Keratinocyte (primary cell): ENCODE results near the gene UFD1. TPM values are rescaled to one million over a fixed set of nuclear protein-coding genes. Genes with fewer than 3 reads are reported as not detected.

Source experiments
- DNase-seq: peaks from one replicate; pipeline ENCODE4 v3.0.0-alpha.2; 2011; ENCODE audit warnings: low read depth, missing footprints, low spot score
- FAIRE-seq: peaks from 2 replicates; lab custom pipeline; 2011; peaks lifted over from hg19 to GRCh38; lab: Jason Lieb, UNC
- H2AFZ ChIP-seq: 2 replicates; pipeline ENCODE4 v1.6.0; 2012; ENCODE audit warnings: low read length, control low read depth, inconsistent platforms; ENCODE audit not compliant: control insufficient read depth
- H3K27ac ChIP-seq: 2 replicates; pipeline ENCODE4 v1.5.1; 2011; ENCODE audit warnings: low read length; ENCODE audit not compliant: control insufficient read depth, insufficient read depth
- H3K27me3 ChIP-seq: 3 replicates; pipeline ENCODE4 v1.6.0; 2011; ENCODE audit warnings: low read length; ENCODE audit not compliant: control insufficient read depth, insufficient read depth; ENCODE audit errors: extremely low read depth
- H3K36me3 ChIP-seq, 2 experiments: 2 replicates in 1 of 2; 3 replicates in 1 of 2; pipeline ENCODE4 v1.5.1; 2011; ENCODE audit warnings: low read length in 2 of 2, mild to moderate bottlenecking in 1 of 2; ENCODE audit not compliant: control insufficient read depth in 2 of 2, insufficient read depth in 2 of 2; ENCODE audit errors: extremely low read depth in 1 of 2
- H3K4me1 ChIP-seq: 3 replicates; pipeline ENCODE4 v1.5.1; 2011; ENCODE audit warnings: low read length; ENCODE audit not compliant: control insufficient read depth, insufficient read depth; ENCODE audit errors: extremely low read depth
- H3K4me2 ChIP-seq: 3 replicates; pipeline ENCODE4 v1.6.0; 2011; ENCODE audit warnings: low read depth, low read length; ENCODE audit not compliant: control insufficient read depth, insufficient read depth; ENCODE audit errors: extremely low read depth
- H3K4me3 ChIP-seq, 3 experiments: fragments of 200-600 bp in 1 of 3; sonication (generic) in 1 of 3; 2 replicates in 2 of 3; 3 replicates in 1 of 3; pipeline ENCODE4 v1.5.1; 2011 to 2016; ENCODE audit warnings: low read length in 3 of 3, mild to moderate bottlenecking in 3 of 3, control low read depth in 2 of 3, inconsistent platforms in 1 of 3, low read depth in 1 of 3, mixed read lengths in 1 of 3, mixed run types in 1 of 3, moderate library complexity in 1 of 3; ENCODE audit not compliant: control insufficient read depth in 2 of 3, insufficient read depth in 2 of 3; ENCODE audit errors: extremely low read depth in 1 of 3
- H3K79me2 ChIP-seq: 2 replicates; pipeline ENCODE4 v1.6.0; 2012; ENCODE audit warnings: low read length; ENCODE audit not compliant: control insufficient read depth, insufficient read depth
- H3K9ac ChIP-seq: 3 replicates; pipeline ENCODE4 v1.6.0; 2011; ENCODE audit warnings: low read length; ENCODE audit not compliant: control insufficient read depth, insufficient read depth; ENCODE audit errors: extremely low read depth
- H3K9me1 ChIP-seq: 3 replicates; pipeline ENCODE4 v1.6.0; 2011; ENCODE audit warnings: low read length; ENCODE audit not compliant: control insufficient read depth, insufficient read depth; ENCODE audit errors: extremely low read depth
- H3K9me3 ChIP-seq: 2 replicates; pipeline ENCODE4 v1.5.1; 2012; ENCODE audit warnings: low read depth, low read length; ENCODE audit not compliant: control insufficient read depth
- H4K20me1 ChIP-seq: 3 replicates; pipeline ENCODE4 v1.6.0; 2011; ENCODE audit warnings: low read length; ENCODE audit not compliant: control insufficient read depth, insufficient read depth; ENCODE audit errors: extremely low read depth
- CTCF ChIP-seq, 3 experiments: IDR thresholded peaks in 1 of 3; conservative IDR thresholded peaks in 1 of 3; optimal IDR thresholded peaks in 1 of 3; 2 replicates in 2 of 3; 3 replicates in 1 of 3; pipeline versions ENCODE3 to v1.5.1; 2011; ENCODE audit warnings: low read length in 3 of 3, mild to moderate bottlenecking in 3 of 3, moderate library complexity in 2 of 3, control low read depth in 1 of 3, inconsistent platforms in 1 of 3; ENCODE audit not compliant: insufficient read depth in 2 of 3; ENCODE audit errors: extremely low read depth in 1 of 3
- EZH2 ChIP-seq: IDR thresholded peaks from one replicate; pipeline ENCODE4 v1.6.1; 2012; ENCODE audit warnings: inconsistent platforms, mild to moderate bottlenecking, low read length, moderate library complexity
- dilution Hi-C: fragments of 300-500 bp; cut with MboI; formaldehyde crosslinking; loops from one replicate; pipeline ENCODE4 v1.7.0; 2020; ENCODE audit warnings: low sequenced_read_pairs; ENCODE audit not compliant: extremely low pct_ligation_motif_present
- polyA plus RNA-seq, 5 experiments: library from polyadenylated mRNA; depleted of rRNA in 3 of 5; stranded (reverse) in 3 of 5; stranded (forward) in 1 of 5; unstranded in 1 of 5; fragments of >200 nt; gene quantifications; 1 replicate in 1 of 5; 2 replicates in 3 of 5; 3 replicates in 1 of 5; pipeline versions ENCODE4 v1.2.1 to v1.2.3, GENCODE V29; 2011 to 2012; ENCODE audit warnings: missing spikeins in 2 of 5, low read depth in 1 of 5, low replicate concordance in 1 of 5

UFD1 gene
- polyA plus RNA-seq, 1 donor (not counting 4 experiments of a cell fraction or from before 2014, with no cell fraction given), result 145 TPM

DNA sequence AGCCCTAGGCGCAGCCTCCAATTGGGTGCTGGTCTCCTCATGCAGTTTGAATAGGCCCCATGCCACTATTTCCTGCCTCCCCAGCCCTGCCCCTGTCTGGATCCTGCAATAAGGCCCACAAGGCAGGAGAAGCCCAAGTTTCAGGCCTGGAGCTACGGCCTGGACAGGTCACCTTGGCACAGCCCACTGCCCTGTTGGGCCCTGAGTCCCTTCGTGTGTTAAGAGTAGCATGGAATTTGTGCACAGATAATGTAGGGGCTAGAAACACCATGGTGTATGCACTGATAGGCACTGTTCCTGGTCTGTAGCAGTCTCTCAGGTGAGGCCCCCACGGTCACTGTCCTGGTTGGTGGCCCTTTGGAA is 20.9 kb upstream of the UFD1 start:
- Histone ChIP-seq H3K9me3 (no peaks in the 10 kb centered on the region), H3K4me3 (no peak overlapping the region), H3K9ac (no peak overlapping the region), H2AFZ (no peak overlapping the region), H3K27ac (no peak overlapping the region), H3K36me3 (peaks cover 0 to 2% of the 10 kb centered on the region in 2 experiments), H3K27me3 (no peaks in the 10 kb centered on the region), H3K4me2 (no peak overlapping the region), H3K79me2 (no peaks in the 10 kb centered on the region), H4K20me1 (no peaks in the 10 kb centered on the region), H3K4me1 (no peaks in the 10 kb centered on the region), H3K9me1 (no peaks in the 10 kb centered on the region)
- FAIRE-seq, result no peak
- dilution Hi-C loops, result no loop called here
- no peak for TF ChIP-seq CTCF (optimal IDR thresholded peaks at IDR 0.05 in 1 of 3, IDR thresholded peaks at IDR 0.05 in 1 of 3, conservative IDR thresholded peaks at IDR 0.05 in 1 of 3; ENCODE audit: extremely low read depth in 1 of 3, insufficient read depth in 2 of 3, low read length in 3 of 3)
- no peak for TF ChIP-seq EZH2
- DNase-seq, result no peak

DNA sequence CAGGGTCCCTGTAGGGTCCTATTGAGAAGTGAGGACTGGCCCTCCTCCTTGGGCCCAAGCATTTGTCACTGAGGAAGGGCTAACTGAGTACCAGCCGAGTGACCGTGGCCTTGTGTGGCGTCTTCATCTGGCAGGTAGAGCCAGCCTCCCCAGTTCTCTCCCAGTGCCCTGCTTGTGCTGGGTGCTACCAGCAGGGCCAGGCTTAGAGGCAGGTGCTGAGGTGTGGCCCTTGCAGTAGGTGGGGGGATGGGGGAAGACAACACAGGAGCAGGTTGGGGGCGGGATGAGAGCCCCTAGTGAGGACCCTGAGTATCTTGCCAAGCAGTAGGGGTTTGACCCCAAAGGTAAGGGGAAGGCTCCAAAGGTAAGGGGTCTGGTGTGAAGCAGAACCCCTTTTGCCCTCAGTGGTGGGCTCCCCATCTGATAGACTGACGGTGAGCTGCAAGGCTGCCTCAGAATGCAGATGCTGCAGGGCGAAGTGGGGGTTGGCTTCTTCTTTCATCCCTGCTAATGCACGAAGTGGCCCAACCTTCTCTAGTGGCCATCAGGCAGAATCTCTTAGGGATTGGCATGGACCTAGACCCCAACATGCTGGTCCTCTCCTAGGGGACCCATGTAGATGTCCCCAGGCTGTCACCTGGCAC is 20.4 kb upstream of the UFD1 start:
- Histone ChIP-seq H3K9ac (no peak overlapping the region), H3K27me3 (no peaks in the 10 kb centered on the region), H3K9me1 (no peaks in the 10 kb centered on the region), H4K20me1 (no peaks in the 10 kb centered on the region), H3K9me3 (no peaks in the 10 kb centered on the region), H3K4me1 (no peaks in the 10 kb centered on the region), H3K36me3 (peaks cover 0 to 2% of the 10 kb centered on the region in 2 experiments), H3K4me3 (no peak overlapping the region), H3K79me2 (no peaks in the 10 kb centered on the region), H2AFZ (no peak overlapping the region), H3K4me2 (no peak overlapping the region), H3K27ac (no peak overlapping the region)
- DNase-seq (no peak), FAIRE-seq (no peak)
- dilution Hi-C loops, result no loop called here
- TF ChIP-seq CTCF (optimal IDR thresholded peaks at IDR 0.05 in 1 of 3, IDR thresholded peaks at IDR 0.05 in 1 of 3, conservative IDR thresholded peaks at IDR 0.05 in 1 of 3; ENCODE audit: extremely low read depth in 1 of 3, insufficient read depth in 2 of 3, low read length in 3 of 3) (no peak), EZH2 (no peak)
